Measurements from ENCODE around the gene NPBWR2.

GRCh38 chr20:64129146-64129782, 21.9 kb upstream of the NPBWR2 start:
- TF ChIP-seq, protein P1, sequence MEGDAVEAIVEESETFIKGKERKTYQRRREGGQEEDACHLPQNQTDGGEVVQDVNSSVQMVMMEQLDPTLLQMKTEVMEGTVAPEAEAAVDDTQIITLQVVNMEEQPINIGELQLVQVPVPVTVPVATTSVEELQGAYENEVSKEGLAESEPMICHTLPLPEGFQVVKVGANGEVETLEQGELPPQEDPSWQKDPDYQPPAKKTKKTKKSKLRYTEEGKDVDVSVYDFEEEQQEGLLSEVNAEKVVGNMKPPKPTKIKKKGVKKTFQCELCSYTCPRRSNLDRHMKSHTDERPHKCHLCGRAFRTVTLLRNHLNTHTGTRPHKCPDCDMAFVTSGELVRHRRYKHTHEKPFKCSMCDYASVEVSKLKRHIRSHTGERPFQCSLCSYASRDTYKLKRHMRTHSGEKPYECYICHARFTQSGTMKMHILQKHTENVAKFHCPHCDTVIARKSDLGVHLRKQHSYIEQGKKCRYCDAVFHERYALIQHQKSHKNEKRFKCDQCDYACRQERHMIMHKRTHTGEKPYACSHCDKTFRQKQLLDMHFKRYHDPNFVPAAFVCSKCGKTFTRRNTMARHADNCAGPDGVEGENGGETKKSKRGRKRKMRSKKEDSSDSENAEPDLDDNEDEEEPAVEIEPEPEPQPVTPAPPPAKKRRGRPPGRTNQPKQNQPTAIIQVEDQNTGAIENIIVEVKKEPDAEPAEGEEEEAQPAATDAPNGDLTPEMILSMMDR (IDR thresholded peaks at IDR 0.05) = no peak
- no peak for TF ChIP-seq REST (IDR thresholded peaks at IDR 0.05; ENCODE audit: insufficient read depth in 1 of 2, low read depth in 2 of 2, low read length in 1 of 2)
